Measurements from ENCODE around the gene MYZAP. TPM values are rescaled to one million over a fixed set of nuclear protein-coding genes. Genes with fewer than 3 reads are reported as not detected.

The MYZAP gene
- total and polyA plus RNA-seq, 2 of the 8 experiments (the other 6 are each of a cell fraction or from before 2014, with no cell fraction given): 0.41 to 0.65 TPM

- TF ChIP-seq SRF (IDR thresholded peaks at IDR 0.05; ENCODE audit: low read depth, low read length) (no peak), TBP (IDR thresholded peaks at IDR 0.05; ENCODE audit: low read depth, low read length) (no peak), CREB1 (IDR thresholded peaks at IDR 0.05) (no peak), PHF8 (conservative IDR thresholded peaks at IDR 0.05; ENCODE audit: low read depth, low read length) (no peak)
Observed at GRCh38 chr15:57626713-57627440, 35.2 kb downstream of the MYZAP start (continued).

Measured in H1 (cell line).